HG02798 (cell line): ENCODE measurements around the gene UBIAD1.

Experiments used
- ATAC-seq: cut with Tn5 transposase; IDR thresholded peaks from one replicate; pipeline ENCODE4 v1.9.1; 2021; ENCODE audit warnings: mild to moderate bottlenecking; ENCODE audit not compliant: unreplicated experiment, poor library complexity

The UBIAD1 gene

GRCh38 chr1:11308699-11309224, 35.8 kb downstream of the UBIAD1 start:
- no peak for ATAC-seq

GRCh38 chr1:11309385-11309784, 36.4 kb downstream of the UBIAD1 start:
- no peak for ATAC-seq

- ATAC-seq = no peak
Observed at GRCh38 chr1:11311816-11312755, 39.1 kb downstream of the UBIAD1 start.

- no peak for ATAC-seq
Observed at GRCh38 chr1:11314959-11315358, 42.0 kb downstream of the UBIAD1 start.

- no peak for ATAC-seq
Observed at GRCh38 chr1:11316701-11317100, 43.7 kb downstream of the UBIAD1 start.

- no peak for ATAC-seq
Observed at GRCh38 chr1:11318982-11319381, 46.0 kb downstream of the UBIAD1 start.

- ATAC-seq = no peak
Observed at GRCh38 chr1:11320153-11320936, 47.3 kb downstream of the UBIAD1 start.

GRCh38 chr1:11321656-11322491, 48.9 kb downstream of the UBIAD1 start:
- no peak for ATAC-seq

GRCh38 chr1:11324567-11325165, 51.7 kb downstream of the UBIAD1 start:
- no peak for ATAC-seq

GRCh38 chr1:11326070-11326469, 53.1 kb downstream of the UBIAD1 start:
- ATAC-seq = no peak

- no peak for ATAC-seq
Observed at GRCh38 chr1:11328444-11328843, 55.4 kb downstream of the UBIAD1 start.

- ATAC-seq = no peak
Observed at GRCh38 chr1:11330411-11330810, 57.4 kb downstream of the UBIAD1 start.

- ATAC-seq = no peak
Observed at GRCh38 chr1:11331036-11331944, 58.3 kb downstream of the UBIAD1 start.

- ATAC-seq = no peak
Observed at GRCh38 chr1:11331945-11332546, 59.0 kb downstream of the UBIAD1 start.

GRCh38 chr1:11333631-11334030, 60.6 kb downstream of the UBIAD1 start:
- no peak for ATAC-seq

GRCh38 chr1:11334261-11334804, 61.3 kb downstream of the UBIAD1 start:
- ATAC-seq = no peak

- no peak for ATAC-seq
Observed at GRCh38 chr1:11334821-11335220, 61.8 kb downstream of the UBIAD1 start.

GRCh38 chr1:11335417-11336056, 62.5 kb downstream of the UBIAD1 start:
- ATAC-seq = peak; percentile 84
